HCT116 (cell line): ENCODE data around the gene ARVCF. TPM values are rescaled to one million over a fixed set of nuclear protein-coding genes. Genes with fewer than 3 reads are reported as not detected.

Source experiments
- ATAC-seq: fragments of 200-7000 bp; cut with Tn5 transposase; 2 replicates; pipeline ENCODE4 v1.9.1; 2020; ENCODE audit warnings: mild to moderate bottlenecking, moderate library complexity
- BruUV-seq: library from RNA; stranded (reverse); fragments of 400-500 nt; replicated peaks from 2 replicates; lab custom pipeline; 2021; lab: Mats Ljungman, UMichigan
- CTCF ChIA-PET: fragments of 300-600 bp; sonication (Branson Sonifier 250); formaldehyde crosslinking; loops from one replicate; lab custom pipeline; 2021; ENCODE audit warnings: antibody characterized with exemption; lab: Charles Lee
- POLR2A ChIA-PET: fragments of 300-600, 350-600 bp; sonication (Branson Sonifier 250); formaldehyde crosslinking; loops from one replicate; lab custom pipeline; 2021; ENCODE audit warnings: antibody characterized with exemption; lab: Charles Lee
- RAD21 ChIA-PET, 2 experiments: fragments of 300-600 bp; sonication (Branson Sonifier 250); formaldehyde crosslinking; loops; one replicate each; lab custom pipeline; 2023; ENCODE audit warnings: low total read pairs in 2 of 2; ENCODE audit not compliant: uncharacterized antibody in 2 of 2, unreplicated experiment in 2 of 2, low non-redundant PET in 1 of 2; lab: Charles Lee
- DNase-seq: peaks from one replicate; pipeline ENCODE4 v3.0.0-alpha.2; 2010; ENCODE audit warnings: low read depth, low spot score
- H2AFZ ChIP-seq: fragments of 200-600 bp; shearing (Covaris generic), sonication (generic); 2 replicates; pipeline ENCODE4 v1.6.1; 2017; ENCODE audit warnings: low read depth, mixed run types, mixed read lengths, antibody characterized with exemption, low read length; ENCODE audit not compliant: poor library complexity, severe bottlenecking
- H3K27ac ChIP-seq: 2 replicates; pipeline ENCODE4 v1.5.1; 2012; ENCODE audit warnings: low read depth, low read length
- H3K27me3 ChIP-seq: fragments of 200-600 bp; sonication (generic); 2 replicates; pipeline ENCODE4 v1.6.1; 2016; ENCODE audit warnings: mixed run types, low read length, mixed read lengths; ENCODE audit not compliant: insufficient read depth
- H3K36me3 ChIP-seq, 2 experiments: fragments of 200-500 bp in 1 of 2; fragments of 200-600 bp in 1 of 2; sonication (Bioruptor generic) in 1 of 2; sonication (generic) in 1 of 2; 2 replicates each; pipeline versions ENCODE4 v1.5.1 to v1.6.1; 2014 to 2016; ENCODE audit warnings: low read length in 2 of 2, inconsistent platforms in 1 of 2, mixed read lengths in 1 of 2, mixed run types in 1 of 2; ENCODE audit not compliant: insufficient read depth in 2 of 2, control insufficient read depth in 1 of 2
- H3K4me1 ChIP-seq, 2 experiments: fragments of 200-600 bp in 1 of 2; sonication (generic) in 1 of 2; 2 replicates each; pipeline versions ENCODE4 v1.5.1 to v1.6.1; 2012 to 2017; ENCODE audit warnings: low read length in 2 of 2, inconsistent platforms in 1 of 2, mild to moderate bottlenecking in 1 of 2, mixed read lengths in 1 of 2, mixed run types in 1 of 2, moderate library complexity in 1 of 2; ENCODE audit not compliant: insufficient read depth in 2 of 2, control insufficient read depth in 1 of 2
- H3K4me2 ChIP-seq: fragments of 200-600 bp; sonication (generic); 2 replicates; pipeline ENCODE4 v1.6.1; 2017; ENCODE audit warnings: mixed run types, low read length, mixed read lengths
- H3K4me3 ChIP-seq, 2 experiments: fragments of 200-600 bp in 1 of 2; sonication (generic) in 1 of 2; replicated peaks in 1 of 2; 2 replicates each; pipeline ENCODE4 v1.5.1; 2011 to 2016; ENCODE audit warnings: low read length in 2 of 2, control low read depth in 1 of 2, low read depth in 1 of 2, mild to moderate bottlenecking in 1 of 2, mixed read lengths in 1 of 2, mixed run types in 1 of 2
- H3K79me2 ChIP-seq: fragments of 200-600 bp; sonication (generic); 2 replicates; pipeline ENCODE4 v1.6.1; 2017; ENCODE audit warnings: mild to moderate bottlenecking, mixed run types, low read length, moderate library complexity, mixed read lengths; ENCODE audit not compliant: insufficient read depth
- H3K9ac ChIP-seq: fragments of 200-600 bp; sonication (generic); 2 replicates; pipeline ENCODE4 v1.6.1; 2016; ENCODE audit warnings: low read length, mixed read lengths
- H3K9me2 ChIP-seq: fragments of 200-600 bp; sonication (generic), shearing (Covaris generic); 2 replicates; pipeline ENCODE4 v1.6.1; 2017; ENCODE audit warnings: mixed run types, mild to moderate bottlenecking, moderate library complexity; ENCODE audit not compliant: insufficient read depth
- H3K9me3 ChIP-seq, 2 experiments: fragments of 200-500 bp in 1 of 2; fragments of 200-600 bp in 1 of 2; sonication (Bioruptor generic) in 1 of 2; sonication (generic) in 1 of 2; 2 replicates each; pipeline ENCODE4 v1.6.1; 2014 to 2017; ENCODE audit warnings: low read length in 2 of 2, mixed read lengths in 2 of 2, inconsistent platforms in 1 of 2, low read depth in 1 of 2, mild to moderate bottlenecking in 1 of 2, mixed run types in 1 of 2, moderate library complexity in 1 of 2; ENCODE audit not compliant: control insufficient read depth in 1 of 2, insufficient read depth in 1 of 2
- H4K20me1 ChIP-seq: fragments of 200-600 bp; sonication (generic), shearing (Covaris generic); 2 replicates; pipeline ENCODE4 v1.6.1; 2017; ENCODE audit warnings: mixed run types, mild to moderate bottlenecking, moderate library complexity; ENCODE audit not compliant: insufficient read depth
- CEBPB ChIP-seq: IDR thresholded peaks from 2 replicates; pipeline ENCODE4 v1.6.1; 2012; ENCODE audit warnings: low read depth
- EGR1 ChIP-seq: IDR thresholded peaks from 2 replicates; pipeline ENCODE4 v1.6.1; 2012; ENCODE audit warnings: low read depth
- FOSL1 ChIP-seq: IDR thresholded peaks from 2 replicates; pipeline ENCODE4 v1.6.1; 2012; ENCODE audit warnings: low read depth
- POLR2A ChIP-seq: IDR thresholded peaks from 2 replicates; pipeline ENCODE4 v1.7.0; 2011; ENCODE audit warnings: borderline replicate concordance; ENCODE audit not compliant: insufficient read depth, insufficient read length; ENCODE audit errors: extremely low read depth
- POLR2AphosphoS5 ChIP-seq: IDR thresholded peaks from 2 replicates; pipeline ENCODE4 v1.6.1; 2011; ENCODE audit warnings: mild to moderate bottlenecking, low read depth, low read length, moderate library complexity
- RAD21 ChIP-seq: IDR thresholded peaks from 2 replicates; pipeline ENCODE4 v1.6.1; 2012; ENCODE audit warnings: low read depth, mild to moderate bottlenecking
- SIN3A ChIP-seq: IDR thresholded peaks from 2 replicates; pipeline ENCODE4 v1.6.1; 2012; ENCODE audit warnings: low read depth
- SRF ChIP-seq: IDR thresholded peaks from 2 replicates; pipeline ENCODE4 v1.6.1; 2012; ENCODE audit warnings: low read depth
- TCF7L2 ChIP-seq: IDR thresholded peaks from 2 replicates; pipeline ENCODE4 v1.7.0; 2011; ENCODE audit warnings: borderline replicate concordance, inconsistent platforms; ENCODE audit not compliant: insufficient read depth, insufficient read length; ENCODE audit errors: extremely low read depth
- ZNF274 ChIP-seq: fragments of 200-500 bp; sonication (Bioruptor generic); IDR thresholded peaks from 2 replicates; pipeline ENCODE4 v1.6.1; 2014; ENCODE audit warnings: mild to moderate bottlenecking, low read depth, low read length, inconsistent platforms
- intact Hi-C: fragments of 100-400 bp; cut with micrococcal nuclease; formaldehyde crosslinking; loops from 2 replicates; pipeline ENCODE4 v1.10.0; 2022
- total RNA-seq: library from RNA; stranded (reverse); gene quantifications from one replicate; pipeline ENCODE4 v1.2.1, GENCODE V29; 2021; ENCODE audit not compliant: unreplicated experiment
- TF ChIP-seq, protein P1 (sequence below): IDR thresholded peaks from 2 replicates; pipeline ENCODE4 v1.6.1; 2012; ENCODE audit warnings: low read depth
- TF ChIP-seq, protein P2 (sequence below): IDR thresholded peaks from 2 replicates; pipeline ENCODE4 v1.6.1; 2011; ENCODE audit warnings: mild to moderate bottlenecking, low read length, moderate library complexity; ENCODE audit not compliant: insufficient replicate concordance; ENCODE audit errors: extremely low read depth

The ARVCF gene
- total RNA-seq, 1 experiment from 2014 or later, result 42.8 TPM

DNA sequence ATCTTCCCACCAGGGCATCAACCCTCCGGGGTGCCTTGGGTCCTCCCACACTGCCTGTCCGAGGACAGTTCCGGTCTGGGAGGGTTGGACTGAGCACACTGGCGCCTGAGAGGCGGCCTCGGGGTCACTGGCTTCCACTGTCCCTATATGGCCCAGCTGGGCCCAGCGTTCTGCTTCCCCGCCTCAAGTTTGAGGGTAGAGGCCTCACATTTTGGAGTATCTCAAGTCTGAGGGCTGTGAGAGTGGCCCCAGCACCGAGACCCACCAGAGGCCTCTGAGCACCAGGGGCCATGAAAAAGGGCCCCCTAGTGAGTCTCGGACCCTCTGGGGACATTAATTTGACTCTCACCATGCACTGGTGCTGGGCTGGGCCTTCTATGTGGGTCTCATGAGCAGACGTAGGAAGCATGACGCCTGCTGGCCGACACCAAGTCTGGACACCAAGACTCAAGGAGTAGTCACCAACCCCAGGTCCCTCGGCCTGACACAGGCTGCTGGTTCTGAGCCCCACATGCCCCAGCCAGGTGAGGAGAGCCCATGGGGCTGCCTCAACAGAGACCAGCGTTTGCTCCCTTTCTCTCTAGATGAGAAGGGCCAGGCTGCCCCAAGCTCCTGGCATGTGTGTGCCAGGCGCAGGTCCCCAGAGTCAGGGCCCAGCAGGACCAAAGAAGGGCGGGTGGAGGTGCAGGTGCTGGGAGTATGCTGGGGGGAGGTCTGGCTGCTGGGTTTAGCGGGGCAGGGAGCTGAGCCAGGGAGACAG is 27.5 kb downstream of the ARVCF start:
- no peak overlapping the region for H3K4me2 ChIP-seq
- H3K9me2 ChIP-seq, result no peaks in the 10 kb centered on the region
- H4K20me1 ChIP-seq, result no peaks in the 10 kb centered on the region
- H3K9ac ChIP-seq, result no peak overlapping the region
- H3K4me1 ChIP-seq, result peaks cover 21 to 29% of the 10 kb centered on the region in 2 experiments
- TF ChIP-seq POLR2AphosphoS5 (no peak), EGR1 (no peak), ZNF274 (no peak), FOSL1 (no peak), SRF (no peak), POLR2A (no peak), TCF7L2 (no peak), SIN3A (no peak), RAD21 (no peak), CEBPB (no peak)
- TF ChIP-seq, protein P1, sequence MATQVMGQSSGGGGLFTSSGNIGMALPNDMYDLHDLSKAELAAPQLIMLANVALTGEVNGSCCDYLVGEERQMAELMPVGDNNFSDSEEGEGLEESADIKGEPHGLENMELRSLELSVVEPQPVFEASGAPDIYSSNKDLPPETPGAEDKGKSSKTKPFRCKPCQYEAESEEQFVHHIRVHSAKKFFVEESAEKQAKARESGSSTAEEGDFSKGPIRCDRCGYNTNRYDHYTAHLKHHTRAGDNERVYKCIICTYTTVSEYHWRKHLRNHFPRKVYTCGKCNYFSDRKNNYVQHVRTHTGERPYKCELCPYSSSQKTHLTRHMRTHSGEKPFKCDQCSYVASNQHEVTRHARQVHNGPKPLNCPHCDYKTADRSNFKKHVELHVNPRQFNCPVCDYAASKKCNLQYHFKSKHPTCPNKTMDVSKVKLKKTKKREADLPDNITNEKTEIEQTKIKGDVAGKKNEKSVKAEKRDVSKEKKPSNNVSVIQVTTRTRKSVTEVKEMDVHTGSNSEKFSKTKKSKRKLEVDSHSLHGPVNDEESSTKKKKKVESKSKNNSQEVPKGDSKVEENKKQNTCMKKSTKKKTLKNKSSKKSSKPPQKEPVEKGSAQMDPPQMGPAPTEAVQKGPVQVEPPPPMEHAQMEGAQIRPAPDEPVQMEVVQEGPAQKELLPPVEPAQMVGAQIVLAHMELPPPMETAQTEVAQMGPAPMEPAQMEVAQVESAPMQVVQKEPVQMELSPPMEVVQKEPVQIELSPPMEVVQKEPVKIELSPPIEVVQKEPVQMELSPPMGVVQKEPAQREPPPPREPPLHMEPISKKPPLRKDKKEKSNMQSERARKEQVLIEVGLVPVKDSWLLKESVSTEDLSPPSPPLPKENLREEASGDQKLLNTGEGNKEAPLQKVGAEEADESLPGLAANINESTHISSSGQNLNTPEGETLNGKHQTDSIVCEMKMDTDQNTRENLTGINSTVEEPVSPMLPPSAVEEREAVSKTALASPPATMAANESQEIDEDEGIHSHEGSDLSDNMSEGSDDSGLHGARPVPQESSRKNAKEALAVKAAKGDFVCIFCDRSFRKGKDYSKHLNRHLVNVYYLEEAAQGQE, result no peak
- TF ChIP-seq, protein P2, sequence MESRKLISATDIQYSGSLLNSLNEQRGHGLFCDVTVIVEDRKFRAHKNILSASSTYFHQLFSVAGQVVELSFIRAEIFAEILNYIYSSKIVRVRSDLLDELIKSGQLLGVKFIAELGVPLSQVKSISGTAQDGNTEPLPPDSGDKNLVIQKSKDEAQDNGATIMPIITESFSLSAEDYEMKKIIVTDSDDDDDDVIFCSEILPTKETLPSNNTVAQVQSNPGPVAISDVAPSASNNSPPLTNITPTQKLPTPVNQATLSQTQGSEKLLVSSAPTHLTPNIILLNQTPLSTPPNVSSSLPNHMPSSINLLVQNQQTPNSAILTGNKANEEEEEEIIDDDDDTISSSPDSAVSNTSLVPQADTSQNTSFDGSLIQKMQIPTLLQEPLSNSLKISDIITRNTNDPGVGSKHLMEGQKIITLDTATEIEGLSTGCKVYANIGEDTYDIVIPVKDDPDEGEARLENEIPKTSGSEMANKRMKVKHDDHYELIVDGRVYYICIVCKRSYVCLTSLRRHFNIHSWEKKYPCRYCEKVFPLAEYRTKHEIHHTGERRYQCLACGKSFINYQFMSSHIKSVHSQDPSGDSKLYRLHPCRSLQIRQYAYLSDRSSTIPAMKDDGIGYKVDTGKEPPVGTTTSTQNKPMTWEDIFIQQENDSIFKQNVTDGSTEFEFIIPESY, result no peak
- ATAC-seq, result no peak
- H3K79me2 ChIP-seq, result peaks cover 6% of the 10 kb centered on the region; the same call in 1 of the 2 replicates
- no peaks in the 10 kb centered on the region for H3K36me3 ChIP-seq
- H2AFZ ChIP-seq, result no peak overlapping the region
- H3K9me3 ChIP-seq, result no peaks in the 10 kb centered on the region
- intact Hi-C loops, result loop anchor here (10.0 kb wide), 1 partner anchor 96 kb away; the partner anchor contains the start of gene DGCR8
- no peak overlapping the region for H3K4me3 ChIP-seq
- ChIA-PET POLR2A (interaction anchor here (0.7 kb wide), 1 partner anchor 241 kb away, joined by 3 read pairs; no protein-coding TSS in a partner anchor), RAD21 (no interaction called here), CTCF (no interaction called here)
- no peaks in the 10 kb centered on the region for H3K27me3 ChIP-seq
- BruUV-seq, result no TSS peak
- H3K27ac ChIP-seq, result no peak overlapping the region
- DNase-seq, result no peak
